Right ventricle myocardium superior (tissue), 1 donor: ENCODE data around the gene BDNF. TPM values are rescaled to one million over a fixed set of nuclear protein-coding genes. Genes with fewer than 3 reads are reported as not detected.

Experiments used
- ATAC-seq: fragments of 200-7000 bp; cut with Tn5 transposase; one replicate; pipeline ENCODE4 v1.9.1; 2020; ENCODE audit warnings: mild to moderate bottlenecking; ENCODE audit not compliant: poor library complexity
- DNase-seq: peaks from one replicate; pipeline ENCODE4 v3.0.0-alpha.2; 2020
- intact Hi-C: fragments of 100-400 bp; cut with DNase I; formaldehyde crosslinking; loops from one replicate; pipeline ENCODE4 v1.11.2; 2022
- total RNA-seq: library from RNA; stranded (reverse); fragmentation: NEBNext Ultra II Directional; extraction: Animal tissue kit (Norgen Biotek cat#: 25700); gene quantifications from one replicate; pipeline ENCODE4 v1.2.1, GENCODE V29; 2021
- donor health status: DM: no; HTN: yes; CAD: no; lungs with severe emphysema.

BDNF gene
- total RNA-seq, 1 donor from 2014 or later: 4.0 TPM

- ATAC-seq: no peak
- intact Hi-C loops: no loop called here
- no peak for DNase-seq
Observed at GRCh38 chr11:27615833-27616232, 84.4 kb downstream of the BDNF start.

- ATAC-seq (no peak), DNase-seq (no peak)
Observed at GRCh38 chr11:27614092-27614491, 86.2 kb downstream of the BDNF start.

GRCh38 chr11:27612932-27613880, 87.0 kb downstream of the BDNF start:
- intact Hi-C loops: no loop called here
- no peak for ATAC-seq
- no peak for DNase-seq

More at GRCh38 chr11:27614092-27614491, 86.2 kb downstream of the BDNF start:
- intact Hi-C loops: no loop called here

GRCh38 chr11:27611947-27612455, 88.3 kb downstream of the BDNF start:
- no peak for ATAC-seq
- intact Hi-C loops: no loop called here
- no peak for DNase-seq

- intact Hi-C loops: no loop called here
- DNase-seq: no peak
- no peak for ATAC-seq
Observed at GRCh38 chr11:27611390-27611789, 88.9 kb downstream of the BDNF start.

GRCh38 chr11:27610946-27611345, 89.3 kb downstream of the BDNF start:
- ATAC-seq (no peak), DNase-seq (no peak)
- intact Hi-C loops: no loop called here

- ATAC-seq: no peak
Observed at GRCh38 chr11:27610280-27610679, 90.0 kb downstream of the BDNF start.

GRCh38 chr11:27608951-27609350, 91.3 kb downstream of the BDNF start:
- no peak for DNase-seq
- intact Hi-C loops: no loop called here
- no peak for ATAC-seq

More at GRCh38 chr11:27610280-27610679, 90.0 kb downstream of the BDNF start:
- intact Hi-C loops: no loop called here
- no peak for DNase-seq

- ATAC-seq: no peak
- intact Hi-C loops: no loop called here
- DNase-seq: no peak
Observed at GRCh38 chr11:27605422-27605821, 94.8 kb downstream of the BDNF start.

Other genes with a start within 250 kb of the BDNF start
- gene LGR4, start 227.7 kb downstream of the BDNF start, total RNA-seq: 24.2 TPM
- 14.9 TPM for gene LIN7C, start 193.7 kb downstream of the BDNF start, total RNA-seq